NCI-H526 treated with DMSO at 0.1 percent for 48 hours (cell line): ENCODE data around the gene HHAT.

ENCODE experiments used
- DNase-seq: peaks from one replicate; lab custom pipeline; 2025; lab: John Stamatoyannopoulos, UW

Gene HHAT

DNA sequence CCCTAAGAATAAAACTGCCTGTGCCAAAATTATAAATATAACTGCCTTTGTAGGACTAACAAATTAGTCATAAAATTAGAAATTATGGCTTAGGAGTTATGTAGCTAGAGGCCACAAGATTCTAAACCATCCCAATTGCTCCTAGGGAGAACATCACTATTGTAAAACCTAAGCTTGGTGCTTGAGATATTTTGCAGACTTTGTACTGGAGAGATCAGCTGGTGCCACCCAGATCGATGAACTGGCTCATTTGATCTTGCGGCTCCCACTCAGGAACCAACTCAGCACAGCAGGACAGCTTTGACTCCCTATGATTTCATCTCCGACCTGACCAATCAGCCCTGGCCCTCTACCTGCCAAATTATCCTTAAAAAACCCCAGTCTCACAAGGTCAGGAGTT lies 30.6 kb downstream of the HHAT start:
- no peak for DNase-seq

DNA sequence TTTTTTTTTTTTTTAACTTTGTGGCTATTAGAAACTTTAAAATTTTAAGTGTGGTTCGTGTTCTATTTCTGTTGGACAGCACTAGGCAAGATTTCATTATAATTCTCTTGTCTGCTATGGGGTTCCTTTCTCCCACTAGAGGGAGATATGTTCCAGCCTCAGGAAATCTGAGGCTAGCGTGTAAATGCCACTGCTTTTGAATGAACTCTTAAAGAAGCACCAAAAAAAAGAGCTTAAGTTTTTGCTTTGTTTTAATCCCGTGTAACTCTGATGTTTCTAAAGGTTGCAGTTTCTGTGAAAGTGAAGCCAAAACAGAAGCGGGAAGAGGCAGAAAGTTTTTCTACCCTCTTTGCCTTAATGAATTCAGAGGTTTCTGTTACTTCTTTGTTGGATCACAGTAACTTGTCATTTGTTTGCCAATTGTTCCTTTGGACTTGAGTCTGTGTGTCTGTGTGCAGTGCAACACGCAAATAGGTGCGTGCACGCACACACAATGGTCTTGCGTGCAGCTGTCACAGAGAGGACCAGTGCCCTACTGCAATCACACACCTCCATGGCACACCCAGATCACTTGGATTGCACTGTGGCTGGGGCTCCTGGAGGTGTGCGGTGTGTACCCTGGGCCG lies 32.3 kb downstream of the HHAT start:
- DNase-seq = no peak

DNA sequence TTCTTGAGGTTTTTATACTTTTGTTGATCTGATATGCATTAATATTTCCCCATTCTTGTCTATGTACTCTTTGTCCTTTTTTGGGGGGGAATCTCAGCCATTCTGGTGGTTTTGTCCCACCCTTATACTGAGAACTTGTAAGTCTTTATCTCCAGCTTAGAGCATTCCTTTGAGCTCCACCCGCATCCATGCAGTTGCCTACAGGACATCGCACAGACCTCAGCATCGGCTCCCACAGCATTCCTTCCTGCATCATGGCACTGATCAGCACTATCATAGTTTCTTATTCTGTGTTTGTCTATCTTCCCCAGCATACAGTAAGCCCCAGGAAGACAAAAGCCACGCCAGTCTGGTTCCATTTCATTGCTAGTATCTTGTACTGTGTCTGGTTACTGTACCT lies 33.0 kb downstream of the HHAT start:
- no peak for DNase-seq

DNA sequence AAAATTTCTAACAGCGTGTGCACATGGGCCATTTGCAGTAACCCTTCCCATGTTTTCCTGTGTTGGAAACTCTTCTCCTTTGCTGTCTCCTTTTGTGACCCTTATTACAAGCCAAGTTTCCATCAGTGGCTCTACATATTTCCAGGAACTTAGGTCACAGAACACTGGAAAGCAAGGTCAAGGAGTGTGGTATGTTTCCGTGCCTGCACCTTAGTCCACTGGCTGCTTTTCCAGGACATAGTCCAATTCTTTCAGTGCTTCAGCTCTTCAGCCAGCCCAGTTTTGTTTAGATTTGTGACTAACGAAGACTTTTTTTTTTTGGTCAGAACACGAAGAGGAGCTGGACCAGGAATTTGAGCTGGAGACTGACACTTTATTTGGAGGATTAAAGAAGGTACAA lies 33.8 kb downstream of the HHAT start:
- DNase-seq = no peak

DNA sequence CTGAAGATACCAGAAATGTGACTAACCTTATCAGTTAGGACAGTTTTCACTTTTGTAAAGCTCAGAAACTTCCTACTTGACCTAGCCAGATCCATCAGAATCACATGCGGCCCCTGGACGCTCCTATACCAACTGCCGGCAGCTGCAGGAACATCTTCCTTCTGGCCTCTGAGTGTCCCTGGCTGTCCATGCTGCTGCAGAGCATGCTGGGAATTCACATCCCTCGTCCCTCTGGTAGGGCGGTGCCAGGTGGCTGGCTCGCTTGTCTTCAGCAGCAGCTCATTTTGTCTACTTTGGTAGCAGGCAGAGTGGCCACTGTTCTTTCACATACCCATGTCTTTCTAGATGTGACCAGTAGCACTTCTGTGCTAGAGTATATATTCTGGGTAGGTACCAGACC lies 34.4 kb downstream of the HHAT start:
- no peak for DNase-seq

DNA sequence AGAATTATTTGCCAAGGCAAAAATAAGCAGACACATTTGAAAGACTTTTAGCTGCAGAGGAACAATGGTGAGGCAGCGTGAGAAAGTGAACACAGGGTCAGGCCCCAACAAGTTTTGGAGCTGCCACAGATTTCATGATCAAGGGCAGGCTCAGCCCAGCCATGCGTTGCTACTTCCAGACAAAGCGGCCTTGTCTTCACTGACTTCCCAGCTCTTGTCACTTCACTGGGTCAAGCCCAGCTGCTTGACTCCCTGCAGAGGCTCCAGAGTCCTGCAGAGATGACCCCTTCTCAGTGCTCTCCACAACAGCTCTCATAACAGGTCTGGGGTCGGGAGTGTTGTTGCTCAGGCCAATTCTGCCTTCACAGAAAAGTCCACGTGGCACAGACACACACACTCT lies 35.8 kb downstream of the HHAT start:
- no peak for DNase-seq

DNA sequence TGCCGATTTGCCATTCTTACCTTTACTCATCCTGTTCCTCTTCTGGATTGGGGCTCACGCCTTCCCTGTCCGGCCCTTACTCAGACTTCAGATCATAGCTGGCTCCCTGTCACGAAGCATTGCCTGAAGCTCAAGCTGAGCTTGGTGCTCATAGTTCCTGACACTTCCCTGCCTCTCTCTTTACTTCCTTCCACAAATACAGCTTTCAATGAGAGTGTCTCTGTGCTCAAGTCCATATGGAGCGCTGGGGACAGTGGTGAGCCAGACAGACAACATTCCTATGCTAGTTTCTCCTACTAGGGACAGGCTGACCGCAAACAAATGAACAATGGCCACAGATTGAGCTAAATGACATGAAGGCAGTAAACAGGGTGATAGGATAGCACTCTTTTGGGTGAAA lies 38.1 kb downstream of the HHAT start:
- no peak for DNase-seq

DNA sequence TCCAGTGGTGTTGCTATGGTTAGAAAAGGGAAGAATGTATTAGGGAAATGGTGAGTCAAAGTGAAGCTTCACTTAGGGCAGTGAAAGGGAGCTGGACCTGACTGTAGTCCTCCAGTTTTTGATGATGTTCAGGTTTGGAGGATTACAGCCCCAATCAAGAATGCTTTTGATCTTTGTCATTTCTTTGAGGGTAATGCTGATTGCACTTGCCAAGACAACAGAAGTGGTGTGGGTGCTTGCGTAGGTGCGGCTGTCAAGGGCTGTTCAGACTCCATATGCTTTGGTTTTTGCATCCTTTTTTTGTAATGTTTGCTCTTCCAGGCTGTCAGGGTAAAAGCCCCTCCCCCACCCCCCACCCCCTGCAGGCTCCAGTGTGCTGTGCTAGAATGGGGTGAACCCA lies 38.9 kb downstream of the HHAT start:
- DNase-seq = no peak

DNA sequence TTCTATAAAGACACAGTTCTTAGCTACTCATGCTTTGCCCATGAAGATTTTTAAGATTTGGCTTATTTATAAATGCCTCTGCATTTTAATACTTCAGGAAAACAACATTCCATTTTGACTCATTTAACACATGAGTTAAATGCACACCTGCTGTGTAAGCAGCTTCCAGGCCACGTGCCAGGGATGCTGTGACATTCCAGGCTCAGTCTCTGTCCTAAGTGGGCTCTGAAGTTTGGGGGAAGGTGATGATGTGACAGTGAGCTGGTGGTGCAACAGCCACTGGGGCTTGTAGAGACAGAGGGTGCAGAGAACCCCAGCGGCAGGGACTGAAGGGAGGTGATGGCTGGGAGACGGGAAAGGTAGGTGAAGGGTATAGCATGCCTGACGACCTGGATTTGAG lies 40.7 kb downstream of the HHAT start:
- DNase-seq = no peak

DNA sequence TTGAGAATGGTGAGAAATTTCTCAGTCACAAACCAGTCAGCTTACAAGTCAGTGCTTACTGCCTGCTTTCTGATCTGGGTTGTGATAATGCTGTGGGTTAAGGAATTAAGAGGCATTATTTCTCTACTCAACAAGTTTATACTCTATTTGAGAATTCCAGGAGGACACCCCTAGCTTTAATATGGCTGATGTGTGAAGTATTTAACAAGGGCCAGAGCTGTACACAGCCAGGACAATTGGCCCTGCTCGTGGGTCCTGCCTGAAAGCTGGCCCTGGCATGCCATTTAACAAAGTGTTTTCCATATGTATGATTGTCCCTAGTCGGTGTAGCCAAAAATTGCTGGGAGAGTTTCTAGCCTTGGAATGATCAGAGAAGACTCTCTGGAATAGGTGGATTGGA lies 43.2 kb downstream of the HHAT start:
- no peak for DNase-seq

DNA sequence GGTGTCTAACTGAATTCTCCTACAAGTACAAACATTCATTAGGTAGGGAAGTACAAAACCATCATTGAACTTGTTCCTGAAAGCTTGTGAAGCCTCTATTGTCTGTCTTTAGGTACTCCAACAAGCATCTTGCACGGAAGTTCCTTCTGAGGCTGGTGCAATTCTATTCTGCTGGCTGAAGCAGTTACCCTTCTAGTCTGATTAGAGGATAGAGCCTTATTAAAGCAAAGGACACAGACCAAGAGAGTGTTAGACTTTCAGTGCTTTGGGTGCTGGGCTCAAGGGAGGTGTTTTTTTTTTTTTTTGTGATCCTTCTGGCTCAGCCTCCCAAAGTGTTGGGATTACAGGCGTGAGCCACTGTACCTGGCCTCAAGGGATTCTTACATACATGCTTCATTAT lies 43.8 kb downstream of the HHAT start:
- no peak for DNase-seq

DNA sequence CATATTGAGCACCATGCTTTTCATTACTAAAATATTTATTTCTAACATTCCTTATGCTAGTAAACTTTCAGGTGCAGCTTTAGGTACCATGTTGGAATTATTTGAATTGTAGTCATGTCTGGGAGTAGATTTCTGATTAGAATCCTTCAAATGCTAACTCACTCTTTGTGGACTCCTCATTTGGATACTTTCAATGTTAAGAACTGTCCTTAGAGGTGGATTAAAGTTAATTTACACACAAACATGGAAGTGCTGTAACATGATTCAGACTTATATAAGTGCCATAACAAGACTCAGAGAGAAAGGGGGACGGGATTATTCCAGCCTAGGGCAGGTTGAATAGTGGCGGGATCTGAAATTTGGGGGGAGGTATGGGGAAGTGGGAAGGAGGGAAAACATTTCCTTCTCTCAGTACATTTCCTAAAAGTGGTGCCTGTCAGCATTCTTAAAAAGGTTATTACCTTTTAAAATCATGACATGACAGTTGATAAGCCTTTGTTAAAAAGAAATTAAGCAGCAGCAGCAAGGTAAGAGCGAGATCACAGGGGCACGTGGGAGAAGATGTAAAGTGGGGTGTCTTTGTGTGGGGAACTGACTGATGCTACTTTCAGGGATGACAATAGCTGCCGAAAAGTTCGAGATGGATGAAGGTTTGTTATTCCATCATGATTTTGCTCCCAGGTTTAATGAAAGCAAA lies 44.4 kb downstream of the HHAT start:
- DNase-seq = peak; percentile 94

DNA sequence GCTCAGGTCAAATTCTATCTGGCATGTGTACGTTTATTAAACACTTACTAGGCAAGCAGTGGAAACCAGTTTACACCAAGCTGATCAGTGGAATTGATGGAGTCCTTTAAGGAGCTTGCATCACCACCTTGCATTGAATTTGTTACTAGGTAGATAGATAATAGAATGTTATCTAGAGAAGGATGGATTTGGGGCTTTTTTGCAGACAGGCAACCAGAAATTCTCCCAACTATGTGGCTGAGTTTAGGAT lies 44.9 kb downstream of the HHAT start:
- no peak for DNase-seq

DNA sequence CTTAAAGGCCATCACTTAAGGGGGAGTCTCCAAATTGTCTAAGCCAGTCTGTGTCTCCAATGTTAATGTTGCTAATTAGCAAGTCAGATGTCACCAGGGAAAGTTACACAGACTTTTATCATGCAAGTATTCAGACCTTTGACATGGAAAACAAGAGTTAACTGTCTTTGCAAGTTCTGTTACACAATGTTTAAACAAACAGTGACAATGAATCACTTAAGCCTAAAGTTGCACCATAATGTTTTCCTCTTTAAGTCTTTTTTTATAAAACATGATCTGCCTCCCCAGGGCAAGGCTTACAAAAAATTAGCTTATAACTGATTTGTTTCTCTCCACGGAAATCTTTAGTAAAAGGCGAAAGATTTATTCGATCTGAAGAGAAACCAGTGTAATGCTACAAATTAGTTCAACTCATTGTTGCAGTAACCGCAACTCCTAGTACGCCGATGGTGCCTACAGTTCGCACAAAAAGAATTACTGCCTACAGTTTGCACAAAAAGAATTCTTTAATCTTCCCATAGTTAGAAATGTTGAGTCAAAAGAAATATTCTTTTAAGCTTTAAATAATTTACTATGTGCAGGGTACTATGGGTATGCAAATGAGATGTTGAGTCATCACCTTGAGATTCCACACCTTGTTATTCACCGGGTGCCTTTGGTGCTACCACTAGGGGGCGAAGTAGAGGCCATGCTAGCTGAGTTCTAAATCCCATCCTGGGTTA lies 45.3 kb downstream of the HHAT start:
- peak; percentile 94 for DNase-seq

DNA sequence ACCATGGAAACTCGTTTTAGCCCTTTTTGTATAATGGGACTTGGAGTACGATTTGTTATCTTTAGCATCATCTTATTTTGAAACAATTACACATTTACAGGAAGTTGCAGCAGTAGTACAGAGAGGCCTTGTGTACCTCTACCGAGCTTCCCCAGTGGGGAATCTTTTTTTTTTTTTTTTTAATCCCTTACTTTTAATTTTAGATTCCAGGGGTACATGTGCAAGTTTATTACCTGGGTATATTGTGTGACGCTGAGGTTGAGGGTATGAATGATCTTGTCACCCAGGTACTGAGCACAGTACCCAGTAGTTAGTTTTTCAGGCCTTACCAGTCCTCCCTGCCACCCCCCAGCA lies 45.9 kb downstream of the HHAT start:
- no peak for DNase-seq

DNA sequence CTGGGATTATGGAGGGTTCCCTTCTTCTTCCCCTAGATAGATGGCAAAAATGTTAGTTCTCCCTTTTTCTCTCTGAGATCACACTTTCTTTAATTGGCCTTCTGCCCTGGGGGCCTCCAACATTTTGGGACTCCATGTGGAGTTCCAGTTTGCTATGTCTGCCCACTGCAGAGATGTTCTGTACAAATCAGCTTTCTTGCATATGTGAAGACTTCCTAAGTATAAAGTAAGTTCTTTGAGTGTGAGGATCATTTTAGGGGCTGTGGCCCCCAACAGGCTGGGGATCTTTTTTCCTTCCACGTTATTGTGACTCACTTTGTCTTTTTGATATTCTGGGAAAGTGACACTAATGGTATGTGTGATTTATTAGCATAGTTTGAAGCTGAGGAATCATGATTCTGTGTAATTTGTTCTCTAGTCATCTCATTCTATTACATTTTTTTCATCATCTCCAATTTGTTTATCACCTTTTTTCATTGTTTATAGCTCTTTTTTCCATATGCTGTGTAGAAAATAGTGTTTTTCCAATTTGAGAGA lies 48.2 kb downstream of the HHAT start:
- no peak for DNase-seq

DNA sequence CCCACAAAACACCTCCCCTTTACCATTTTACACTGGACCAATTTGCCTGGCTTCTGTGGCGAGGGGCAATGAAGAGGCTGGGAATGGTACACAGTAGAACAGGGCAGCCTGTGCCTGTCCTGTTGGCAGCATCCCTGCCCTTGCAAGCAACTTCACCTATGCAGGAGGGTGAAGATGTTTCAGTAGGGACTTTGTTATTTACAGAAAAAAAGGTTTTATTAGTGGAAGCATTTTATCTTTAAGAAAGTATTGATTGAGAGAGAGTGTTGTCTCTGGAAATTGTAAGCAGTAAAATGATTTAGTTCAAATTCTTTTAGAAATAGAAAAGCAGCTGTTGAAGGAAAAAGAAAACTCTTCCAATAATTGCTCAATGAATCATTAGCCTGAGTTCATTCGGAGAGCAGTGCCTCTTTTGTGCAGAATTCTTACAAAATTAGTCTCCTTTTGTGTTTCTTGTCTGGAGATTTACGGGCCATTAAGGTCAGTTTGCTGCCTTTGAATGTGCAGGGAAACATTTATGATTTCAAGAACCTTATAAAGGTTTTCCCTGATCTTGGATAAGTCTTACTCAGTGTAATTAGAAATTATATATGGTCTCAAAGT lies 49.1 kb downstream of the HHAT start:
- DNase-seq = no peak

DNA sequence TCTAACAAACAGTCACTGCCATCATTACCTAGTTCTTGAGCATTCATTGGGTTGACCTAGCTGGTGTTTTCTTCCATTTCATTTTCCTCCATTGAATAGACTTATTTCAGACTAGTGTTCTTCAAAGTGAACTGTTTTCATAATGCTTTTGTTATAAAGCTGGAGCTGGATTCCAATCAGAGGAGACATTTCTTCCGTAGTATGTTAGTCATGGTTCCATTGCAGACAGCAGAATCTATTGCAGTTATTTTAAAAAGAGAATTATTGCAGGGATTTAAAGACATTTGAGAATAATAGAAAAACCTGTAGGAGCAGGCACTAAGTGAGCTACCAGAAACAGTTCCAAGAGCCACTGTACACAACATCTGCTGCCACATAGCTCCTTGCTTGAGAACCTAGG lies 50.0 kb downstream of the HHAT start:
- no peak for DNase-seq

DNA sequence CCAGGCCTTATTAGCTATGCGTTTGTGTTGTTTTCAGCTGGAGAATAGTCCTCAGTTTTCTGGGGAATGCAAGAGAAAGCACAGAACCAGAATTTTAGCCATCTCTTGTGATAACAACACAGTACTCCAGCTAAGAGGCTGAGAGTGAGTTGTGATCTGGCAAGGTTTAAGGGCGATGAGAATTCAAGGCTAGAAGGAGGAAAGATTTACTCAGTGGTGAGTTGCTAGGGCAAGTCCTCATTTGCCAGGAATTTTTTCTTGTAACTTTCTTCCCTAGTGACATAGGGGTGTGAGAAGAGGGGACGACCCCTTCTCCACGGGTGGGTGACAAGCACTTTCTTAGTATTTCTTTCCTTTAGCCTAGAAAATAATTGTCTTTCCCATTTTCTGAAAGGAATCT lies 53.2 kb downstream of the HHAT start:
- DNase-seq = no peak

DNA sequence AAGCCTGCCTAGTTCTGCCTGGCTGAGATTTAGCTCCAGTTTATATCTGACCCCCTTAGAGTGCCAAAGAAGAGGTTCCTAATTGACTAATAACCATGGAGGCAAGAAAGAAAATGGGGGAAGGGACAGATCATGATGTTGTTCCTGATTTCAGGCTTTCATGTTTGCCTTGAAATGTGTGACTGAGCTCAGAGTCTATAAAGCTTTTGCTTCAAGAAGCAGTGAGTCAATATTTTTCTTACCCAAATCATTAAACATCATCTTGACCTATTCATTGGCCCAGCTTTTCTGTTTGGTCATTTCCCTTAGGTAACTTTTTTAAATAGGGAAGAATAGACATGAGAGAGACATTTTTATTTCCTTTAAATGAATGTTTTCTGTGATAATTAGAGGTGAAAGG lies 55.9 kb downstream of the HHAT start:
- DNase-seq = no peak

DNA sequence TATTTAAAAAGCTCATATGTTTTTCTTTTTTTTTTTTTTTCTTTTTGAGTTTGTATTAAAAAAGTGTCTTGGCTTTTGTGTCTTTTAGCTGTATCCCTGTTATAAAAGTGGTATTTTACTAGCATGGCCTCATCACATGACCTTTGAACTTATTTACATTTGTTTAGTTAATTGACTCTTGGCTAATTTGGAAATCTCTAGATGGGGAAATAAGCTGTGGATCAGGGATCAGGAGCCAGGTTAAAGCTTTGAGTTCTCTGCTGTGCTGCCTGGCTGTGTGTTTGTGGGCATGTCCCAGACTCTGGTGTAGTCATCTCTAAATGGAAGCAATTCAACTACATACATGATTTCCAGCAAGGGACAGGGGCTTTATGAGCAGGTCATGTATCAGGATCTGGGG lies 56.5 kb downstream of the HHAT start:
- DNase-seq = no peak

DNA sequence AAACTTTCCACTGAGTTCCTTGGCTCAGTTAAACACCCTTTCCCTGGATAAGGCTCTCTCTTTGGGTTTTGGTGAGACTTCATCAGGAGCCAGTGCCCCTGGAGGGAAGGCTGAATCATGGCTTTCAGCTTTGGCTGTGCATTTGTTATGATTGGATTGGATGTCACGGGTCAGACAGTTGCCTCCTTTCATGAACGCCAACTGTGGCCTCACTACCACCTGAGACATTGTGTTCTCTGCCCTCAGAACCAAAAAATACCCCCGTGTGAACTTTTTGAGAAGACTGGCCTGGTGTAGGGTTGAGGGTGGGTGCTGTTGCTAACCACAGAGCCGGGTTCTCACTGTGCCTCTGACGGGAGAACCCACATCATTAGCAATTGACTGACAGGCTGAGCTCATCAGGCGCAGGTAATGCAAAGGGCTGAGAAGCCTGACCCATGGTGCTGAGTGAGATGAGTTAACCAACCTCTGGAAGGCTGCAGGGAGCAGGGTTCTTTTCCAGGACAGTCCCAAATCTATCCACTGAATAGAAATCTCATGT lies 65.6 kb downstream of the HHAT start:
- no peak for DNase-seq

DNA sequence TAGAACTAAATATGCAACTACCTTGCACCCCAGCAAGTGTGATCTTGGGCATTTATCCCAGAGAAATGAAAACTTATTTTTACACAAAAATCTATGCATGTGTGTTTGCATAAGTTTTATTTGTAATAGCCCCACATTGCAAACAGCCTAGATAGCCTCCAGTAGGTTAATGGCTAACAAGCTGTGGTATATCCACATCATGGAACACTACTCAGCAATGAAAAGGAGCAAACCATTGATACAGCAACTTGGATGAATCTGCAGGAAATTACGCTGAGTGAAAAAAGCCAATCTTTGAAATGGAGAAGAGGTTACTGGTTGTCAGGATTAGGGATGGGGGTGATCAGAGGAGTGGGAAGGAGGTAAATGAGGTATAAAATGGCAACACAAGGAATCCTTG lies 67.8 kb downstream of the HHAT start:
- DNase-seq = no peak
